Activated CD4-positive, alpha-beta T cell treated with anti-CD3 and anti-CD28 coated beads for 1 hour (primary cell): ENCODE data around the gene PCDHA1.
"Not testable (repeated sequence)": the region's sequence is repeated elsewhere in the genome, so short reads cannot be mapped to it uniquely, and the experiment has no call there.

Source experiments
- DNase-seq: peaks from one replicate; pipeline ENCODE4 v3.0.0-alpha.2; 2020

PCDHA1 gene

DNA sequence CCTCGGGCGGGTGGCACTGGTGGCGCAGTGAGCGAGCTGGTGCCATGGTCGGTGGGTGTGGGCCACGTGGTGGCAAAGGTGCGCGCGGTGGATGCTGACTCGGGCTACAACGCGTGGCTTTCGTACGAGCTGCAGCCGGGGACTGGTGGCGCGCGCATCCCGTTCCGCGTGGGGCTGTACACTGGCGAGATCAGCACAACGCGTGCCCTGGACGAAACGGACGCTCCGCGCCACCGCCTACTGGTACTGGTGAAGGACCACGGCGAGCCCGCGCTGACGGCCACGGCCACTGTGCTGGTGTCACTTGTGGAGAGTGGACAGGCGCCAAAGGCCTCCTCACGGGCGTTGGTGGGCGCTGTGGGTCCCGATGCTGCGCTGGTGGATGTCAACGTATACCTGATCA lies 22.9 kb downstream of the PCDHA1 start:
- no peak for DNase-seq

DNA sequence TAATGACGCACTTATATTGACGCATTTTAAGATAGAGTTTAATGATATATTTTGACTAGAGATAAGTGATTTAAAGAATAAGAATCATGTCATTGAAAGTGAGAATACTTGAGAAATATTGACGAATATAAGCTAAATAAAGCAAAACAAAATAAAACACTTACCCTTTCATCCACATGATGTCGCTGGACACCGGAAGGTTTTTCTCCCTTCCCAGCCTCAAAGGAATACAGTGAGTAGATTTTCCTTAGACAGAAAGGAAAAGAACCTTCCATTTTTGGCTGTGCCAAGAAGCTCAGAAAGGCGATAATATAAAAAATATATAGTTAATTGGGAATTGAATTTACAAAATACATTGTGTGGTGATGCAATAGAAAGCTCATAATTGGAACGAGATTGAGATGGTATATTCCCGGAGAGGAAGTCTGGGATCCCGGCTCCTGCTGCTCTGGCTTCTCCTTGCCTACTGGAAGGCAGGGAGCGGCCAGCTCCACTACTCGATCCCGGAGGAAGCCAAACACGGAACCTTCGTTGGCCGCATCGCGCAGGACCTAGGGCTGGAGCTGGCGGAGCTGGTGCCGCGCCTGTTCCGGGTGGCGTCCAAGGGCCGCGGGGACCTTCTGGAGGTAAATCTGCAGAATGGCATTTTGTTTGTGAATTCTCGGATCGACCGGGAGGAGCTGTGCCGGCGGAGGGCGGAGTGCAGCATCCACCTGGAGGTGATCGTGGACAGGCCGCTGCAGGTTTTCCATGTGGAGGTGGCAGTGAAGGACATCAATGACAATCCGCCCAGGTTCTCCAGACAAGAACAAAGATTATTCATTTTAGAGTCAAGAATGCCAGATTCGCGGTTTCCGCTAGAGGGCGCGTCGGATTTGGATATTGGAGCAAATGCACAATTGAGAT lies 35.7 kb downstream of the PCDHA1 start, which contains the start of gene PCDHA5:
TSS of gene PCDHA5 (plus strand) at position 239 of the 906 bp plus-strand sequence.
- DNase-seq: no peak

DNA sequence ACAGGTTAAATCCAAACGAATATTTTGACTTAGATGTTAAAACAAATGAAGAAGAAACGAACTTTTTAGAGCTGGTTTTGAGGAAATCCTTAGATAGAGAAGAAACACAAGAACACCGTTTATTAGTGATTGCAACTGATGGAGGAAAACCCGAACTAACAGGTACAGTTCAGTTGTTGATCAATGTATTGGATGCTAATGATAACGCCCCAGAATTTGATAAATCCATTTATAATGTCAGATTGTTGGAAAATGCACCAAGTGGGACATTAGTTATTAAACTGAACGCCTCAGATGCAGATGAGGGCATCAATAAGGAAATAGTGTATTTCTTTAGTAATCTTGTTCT lies 36.3 kb downstream of the PCDHA1 start:
- no peak for DNase-seq

DNA sequence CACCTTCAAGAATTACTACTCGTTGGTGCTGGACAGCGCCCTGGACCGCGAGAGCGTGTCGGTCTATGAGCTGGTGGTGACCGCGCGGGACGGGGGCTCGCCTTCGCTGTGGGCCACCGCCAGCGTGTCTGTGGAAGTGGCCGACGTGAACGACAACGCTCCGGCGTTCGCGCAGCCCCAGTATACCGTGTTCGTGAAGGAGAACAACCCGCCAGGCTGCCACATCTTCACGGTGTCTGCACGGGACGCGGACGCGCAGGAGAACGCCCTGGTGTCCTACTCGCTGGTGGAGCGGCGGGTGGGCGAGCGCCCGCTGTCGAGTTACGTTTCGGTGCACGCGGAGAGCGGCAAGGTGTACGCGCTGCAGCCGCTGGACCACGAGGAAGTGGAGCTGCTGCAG lies 37.0 kb downstream of the PCDHA1 start:
- DNase-seq: not testable (repeated sequence)

DNA sequence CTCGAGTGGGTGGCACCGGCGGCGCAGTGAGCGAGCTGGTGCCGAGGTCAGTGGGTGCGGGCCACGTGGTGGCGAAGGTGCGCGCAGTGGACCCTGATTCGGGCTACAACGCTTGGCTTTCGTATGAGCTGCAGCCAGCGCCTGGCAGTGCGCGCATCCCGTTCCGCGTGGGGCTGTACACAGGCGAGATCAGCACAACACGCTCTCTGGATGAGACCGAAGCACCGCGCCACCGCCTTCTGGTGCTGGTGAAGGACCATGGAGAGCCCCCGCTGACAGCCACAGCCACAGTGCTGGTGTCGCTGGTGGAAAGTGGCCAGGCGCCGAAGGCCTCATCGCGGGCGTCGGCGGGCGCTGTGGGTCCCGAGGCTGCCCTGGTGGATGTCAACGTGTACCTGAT lies 37.5 kb downstream of the PCDHA1 start:
- no peak for DNase-seq

DNA sequence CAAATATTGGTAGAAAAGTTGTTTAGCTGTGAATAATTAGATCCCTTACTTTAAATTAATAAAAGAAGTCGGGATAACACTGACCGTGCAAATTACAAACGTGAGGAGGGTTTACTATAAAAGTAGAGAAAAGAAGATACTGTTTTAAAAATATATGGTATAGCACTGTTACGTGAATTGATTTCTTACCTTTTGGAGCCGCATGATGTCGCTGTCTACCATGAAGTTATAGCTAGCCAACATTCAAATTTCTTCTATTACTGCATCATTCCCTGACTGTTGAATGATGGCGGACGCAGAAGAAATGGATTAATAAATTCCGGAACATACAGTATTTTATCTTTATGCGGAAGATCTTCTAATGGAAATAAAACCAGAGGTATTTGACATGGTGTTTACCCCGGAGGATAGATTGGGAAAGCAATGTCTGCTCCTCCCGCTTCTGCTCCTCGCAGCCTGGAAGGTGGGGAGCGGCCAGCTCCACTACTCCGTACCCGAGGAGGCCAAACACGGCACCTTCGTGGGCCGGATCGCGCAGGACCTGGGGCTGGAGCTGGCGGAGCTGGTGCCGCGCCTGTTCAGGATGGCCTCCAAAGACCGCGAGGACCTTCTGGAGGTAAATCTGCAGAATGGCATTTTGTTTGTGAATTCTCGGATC lies 41.9 kb downstream of the PCDHA1 start, which contains the start of gene PCDHA6:
TSS of gene PCDHA6 (plus strand) at position 257 of the 658 bp plus-strand sequence. CDS start at position 389, 132 bp downstream.
- no peak for DNase-seq

DNA sequence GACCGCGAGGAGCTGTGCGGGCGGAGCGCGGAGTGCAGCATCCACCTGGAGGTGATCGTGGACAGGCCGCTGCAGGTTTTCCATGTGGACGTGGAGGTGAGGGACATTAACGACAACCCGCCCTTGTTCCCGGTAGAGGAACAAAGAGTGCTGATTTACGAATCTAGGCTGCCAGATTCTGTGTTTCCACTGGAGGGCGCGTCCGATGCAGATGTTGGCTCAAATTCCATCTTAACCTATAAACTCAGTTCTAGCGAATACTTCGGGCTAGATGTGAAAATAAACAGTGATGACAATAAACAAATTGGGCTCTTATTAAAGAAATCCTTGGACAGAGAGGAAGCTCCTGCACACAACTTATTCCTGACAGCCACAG lies 42.4 kb downstream of the PCDHA1 start:
- DNase-seq: no peak

DNA sequence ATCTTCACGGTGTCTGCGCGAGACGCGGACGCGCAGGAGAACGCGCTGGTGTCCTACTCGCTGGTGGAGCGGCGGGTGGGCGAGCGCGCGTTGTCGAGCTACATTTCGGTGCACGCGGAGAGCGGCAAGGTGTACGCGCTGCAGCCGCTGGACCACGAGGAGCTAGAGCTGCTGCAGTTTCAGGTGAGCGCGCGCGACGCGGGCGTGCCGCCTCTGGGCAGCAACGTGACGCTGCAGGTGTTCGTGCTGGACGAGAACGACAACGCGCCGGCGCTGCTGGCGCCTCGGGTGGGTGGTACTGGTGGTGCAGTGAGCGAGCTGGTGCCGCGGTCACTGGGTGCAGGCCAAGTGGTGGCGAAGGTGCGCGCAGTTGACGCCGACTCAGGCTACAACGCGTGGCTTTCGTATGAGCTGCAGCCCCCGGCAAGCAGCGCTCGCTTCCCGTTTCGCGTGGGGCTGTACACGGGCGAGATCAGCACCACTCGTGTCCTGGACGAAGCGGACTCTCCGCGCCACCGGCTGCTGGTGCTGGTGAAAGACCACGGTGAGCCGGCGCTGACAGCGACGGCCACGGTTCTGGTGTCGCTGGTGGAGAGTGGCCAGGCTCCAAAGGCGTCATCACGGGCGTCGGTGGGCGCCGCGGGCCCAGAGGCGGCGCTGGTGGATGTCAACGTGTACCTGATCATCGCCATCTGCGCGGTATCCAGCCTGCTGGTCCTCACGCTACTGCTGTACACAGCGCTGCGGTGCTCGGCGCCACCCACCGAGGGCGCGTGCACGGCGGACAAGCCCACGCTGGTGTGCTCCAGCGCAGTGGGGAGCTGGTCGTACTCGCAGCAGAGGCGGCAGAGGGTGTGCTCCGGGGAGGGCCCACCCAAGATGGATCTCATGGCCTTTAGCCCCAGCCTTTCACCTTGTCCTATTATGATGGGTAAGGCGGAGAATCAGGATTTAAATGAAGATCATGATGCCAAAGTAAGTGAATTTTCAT lies 43.9 kb downstream of the PCDHA1 start:
- DNase-seq: not testable (repeated sequence)

DNA sequence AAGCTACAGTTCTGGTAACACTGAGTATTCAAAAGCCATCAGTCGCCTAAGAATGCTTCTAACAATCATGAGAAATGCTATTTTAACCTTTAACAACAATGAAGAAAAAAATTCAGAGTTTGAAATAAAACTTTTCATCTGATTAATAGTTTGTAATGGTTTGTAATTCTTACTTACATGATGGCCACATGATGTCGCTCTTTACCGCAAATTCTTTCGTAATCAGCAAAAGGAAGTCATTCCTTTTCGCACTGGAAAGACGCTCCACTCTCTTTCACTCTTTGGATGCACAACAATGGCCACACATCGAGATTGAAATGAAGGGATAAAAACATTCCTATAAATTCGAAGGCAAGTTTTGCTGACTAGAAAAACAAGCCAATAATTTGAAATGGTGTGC lies 48.1 kb downstream of the PCDHA1 start, which contains the start of gene PCDHA7:
TSS of gene PCDHA7 (plus strand) at position 277 of the 400 bp plus-strand sequence. CDS start at position 392, 115 bp downstream.
- DNase-seq: no peak

DNA sequence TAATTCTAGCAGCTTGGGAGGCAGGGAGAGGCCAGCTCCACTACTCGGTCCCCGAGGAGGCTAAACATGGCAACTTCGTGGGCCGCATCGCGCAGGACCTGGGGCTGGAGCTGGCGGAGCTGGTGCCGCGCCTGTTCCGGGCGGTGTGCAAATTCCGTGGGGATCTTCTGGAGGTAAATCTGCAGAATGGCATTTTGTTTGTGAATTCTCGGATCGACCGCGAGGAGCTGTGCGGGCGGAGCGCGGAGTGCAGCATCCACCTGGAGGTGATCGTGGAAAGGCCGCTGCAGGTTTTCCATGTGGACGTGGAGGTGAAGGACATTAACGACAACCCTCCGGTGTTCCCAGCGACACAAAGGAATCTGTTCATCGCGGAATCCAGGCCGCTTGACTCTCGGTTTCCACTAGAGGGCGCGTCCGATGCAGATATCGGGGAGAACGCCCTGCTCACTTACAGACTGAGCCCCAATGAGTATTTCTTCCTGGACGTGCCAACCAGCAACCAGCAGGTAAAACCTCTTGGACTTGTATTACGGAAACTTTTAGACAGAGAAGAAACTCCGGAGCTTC lies 48.6 kb downstream of the PCDHA1 start:
- not testable (repeated sequence) for DNase-seq

DNA sequence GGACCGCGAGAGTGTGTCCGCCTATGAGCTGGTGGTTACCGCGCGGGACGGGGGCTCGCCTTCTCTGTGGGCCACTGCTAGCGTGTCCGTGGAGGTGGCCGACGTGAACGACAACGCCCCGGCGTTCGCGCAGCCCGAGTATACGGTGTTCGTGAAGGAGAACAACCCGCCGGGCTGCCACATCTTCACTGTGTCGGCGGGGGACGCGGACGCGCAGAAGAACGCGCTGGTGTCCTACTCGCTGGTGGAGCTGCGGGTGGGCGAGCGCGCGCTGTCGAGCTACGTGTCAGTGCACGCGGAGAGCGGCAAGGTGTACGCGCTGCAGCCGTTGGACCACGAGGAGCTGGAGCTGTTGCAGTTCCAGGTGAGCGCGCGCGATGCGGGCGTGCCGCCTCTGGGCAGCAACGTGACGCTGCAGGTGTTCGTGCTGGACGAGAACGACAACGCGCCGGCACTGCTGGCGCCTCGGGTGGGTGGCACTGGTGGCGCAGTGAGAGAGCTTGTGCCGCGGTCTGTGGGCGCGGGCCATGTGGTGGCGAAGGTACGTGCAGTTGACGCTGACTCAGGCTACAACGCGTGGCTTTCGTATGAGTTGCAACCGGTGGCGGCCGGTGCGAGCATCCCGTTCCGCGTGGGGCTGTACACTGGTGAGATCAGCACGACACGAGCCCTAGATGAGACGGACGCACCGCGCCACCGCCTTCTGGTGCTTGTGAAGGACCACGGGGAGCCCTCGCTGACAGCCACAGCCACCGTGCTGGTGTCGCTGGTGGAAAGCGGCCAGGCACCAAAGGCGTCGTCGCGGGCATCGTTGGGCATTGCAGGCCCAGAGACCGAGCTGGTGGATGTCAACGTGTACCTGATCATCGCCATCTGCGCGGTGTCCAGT lies 49.9 kb downstream of the PCDHA1 start:
- no peak for DNase-seq

DNA sequence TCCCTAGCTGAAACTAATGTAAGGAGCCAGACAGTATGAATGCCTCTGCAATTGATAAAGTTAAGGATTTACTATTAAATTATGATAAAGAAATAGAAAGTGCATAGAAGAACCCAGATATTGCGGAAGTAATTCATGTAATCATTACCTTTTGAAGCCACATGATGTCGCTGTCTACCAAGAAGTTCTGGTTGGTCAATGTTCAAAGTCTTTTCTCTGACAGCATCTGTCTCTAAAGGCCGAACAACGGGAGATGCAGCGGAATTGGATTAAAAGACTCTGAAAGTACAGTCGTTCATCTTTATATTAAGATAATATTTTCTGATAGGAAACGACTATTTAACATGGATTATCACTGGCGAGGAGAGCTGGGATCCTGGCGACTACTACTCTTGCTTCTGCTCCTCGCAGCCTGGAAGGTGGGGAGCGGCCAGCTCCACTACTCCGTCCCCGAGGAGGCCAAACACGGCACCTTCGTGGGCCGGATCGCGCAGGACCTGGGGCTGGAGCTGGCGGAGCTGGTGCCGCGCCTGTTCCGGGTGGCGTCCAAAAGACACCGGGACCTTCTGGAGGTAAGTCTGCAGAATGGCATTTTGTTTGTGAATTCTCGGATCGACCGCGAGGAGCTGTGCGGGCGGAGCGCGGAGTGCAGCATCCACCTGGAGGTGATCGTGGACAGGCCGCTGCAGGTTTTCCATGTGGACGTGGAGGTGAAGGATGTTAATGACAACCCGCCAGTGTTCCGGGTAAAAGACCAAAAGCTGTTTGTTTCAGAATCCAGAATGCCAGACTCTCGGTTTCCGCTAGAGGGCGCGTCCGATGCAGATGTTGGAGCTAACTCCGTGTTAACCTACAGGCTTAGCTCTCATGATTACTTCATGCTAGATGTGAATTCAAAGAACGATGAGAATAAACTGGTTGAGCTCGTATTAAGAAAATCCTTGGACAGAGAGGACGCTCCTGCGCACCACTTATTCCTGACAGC lies 55.3 kb downstream of the PCDHA1 start, which contains the start of gene PCDHA8:
TSS of gene PCDHA8 (plus strand) at position 210 of the 985 bp plus-strand sequence. CDS start at position 345, 135 bp downstream.
- no peak for DNase-seq

DNA sequence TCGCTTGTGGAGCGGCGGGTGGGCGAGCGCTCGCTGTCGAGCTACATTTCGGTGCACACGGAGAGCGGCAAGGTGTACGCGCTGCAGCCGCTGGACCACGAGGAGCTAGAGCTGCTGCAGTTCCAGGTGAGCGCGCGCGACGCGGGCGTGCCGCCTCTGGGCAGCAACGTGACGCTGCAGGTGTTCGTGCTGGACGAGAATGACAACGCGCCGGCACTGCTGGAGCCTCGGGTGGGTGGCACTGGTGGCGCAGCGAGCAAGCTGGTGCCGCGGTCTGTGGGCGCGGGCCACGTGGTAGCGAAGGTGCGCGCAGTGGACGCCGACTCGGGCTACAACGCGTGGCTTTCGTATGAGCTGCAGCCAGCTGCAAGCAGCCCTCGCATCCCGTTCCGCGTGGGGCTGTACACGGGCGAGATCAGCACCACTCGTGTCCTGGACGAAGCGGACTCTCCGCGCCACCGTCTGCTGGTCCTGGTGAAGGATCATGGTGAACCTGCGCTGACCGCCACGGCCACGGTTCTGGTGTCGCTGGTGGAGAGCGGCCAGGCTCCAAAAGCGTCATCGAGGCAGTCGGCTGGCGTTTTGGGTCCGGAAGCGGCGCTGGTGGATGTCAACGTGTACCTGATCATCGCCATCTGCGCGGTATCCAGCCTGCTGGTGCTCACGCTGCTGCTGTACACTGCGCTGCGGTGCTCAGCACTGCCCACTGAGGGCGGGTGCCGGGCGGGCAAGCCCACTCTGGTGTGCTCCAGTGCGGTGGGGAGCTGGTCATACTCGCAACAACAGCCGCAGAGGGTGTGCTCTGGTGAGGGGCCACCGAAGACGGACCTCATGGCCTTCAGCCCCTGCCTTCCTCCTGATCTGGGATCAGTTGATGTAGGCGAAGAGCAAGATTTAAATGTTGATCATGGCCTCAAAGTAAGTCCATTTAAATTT lies 57.1 kb downstream of the PCDHA1 start:
- no peak for DNase-seq

DNA sequence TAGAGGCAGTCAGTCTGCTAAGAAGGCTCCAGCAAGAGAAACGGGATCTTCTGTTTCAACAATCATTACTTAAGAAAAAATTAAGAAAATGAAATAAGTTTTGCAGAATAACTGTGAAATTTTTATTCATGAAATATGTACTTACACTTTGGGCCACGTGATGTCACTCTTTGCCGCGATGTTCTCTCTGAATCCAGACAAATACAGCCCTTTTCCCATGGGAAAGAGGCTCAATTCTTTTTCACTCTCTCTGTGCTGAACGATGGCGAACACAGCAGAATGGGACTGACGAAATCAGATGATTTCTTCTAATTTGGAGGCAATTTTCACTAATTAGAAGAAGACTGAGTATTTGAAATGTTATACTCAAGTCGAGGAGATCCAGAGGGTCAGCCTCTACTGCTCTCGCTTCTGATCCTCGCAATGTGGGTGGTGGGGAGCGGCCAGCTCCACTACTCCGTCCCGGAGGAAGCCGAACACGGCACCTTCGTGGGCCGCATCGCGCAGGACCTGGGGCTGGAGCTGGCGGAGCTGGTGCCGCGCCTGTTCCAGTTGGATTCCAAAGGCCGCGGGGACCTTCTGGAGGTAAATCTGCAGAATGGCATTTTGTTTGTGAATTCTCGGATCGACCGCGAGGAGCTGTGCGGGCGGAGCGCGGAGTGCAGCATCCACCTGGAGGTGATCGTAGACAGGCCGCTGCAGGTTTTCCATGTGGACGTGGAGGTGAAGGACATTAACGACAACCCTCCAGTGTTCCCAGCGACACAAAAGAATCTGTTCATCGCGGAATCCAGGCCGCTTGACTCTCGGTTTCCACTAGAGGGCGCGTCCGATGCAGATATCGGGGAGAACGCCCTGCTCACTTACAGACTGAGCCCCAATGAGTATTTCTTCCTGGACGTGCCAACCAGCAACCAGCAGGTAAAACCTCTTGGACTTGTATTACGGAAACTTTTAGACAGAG lies 62.5 kb downstream of the PCDHA1 start, which contains the start of gene PCDHA9:
TSS of gene PCDHA9 (plus strand) at position 244 of the 964 bp plus-strand sequence. CDS start at position 358, 114 bp downstream.
- not testable (repeated sequence) for DNase-seq

DNA sequence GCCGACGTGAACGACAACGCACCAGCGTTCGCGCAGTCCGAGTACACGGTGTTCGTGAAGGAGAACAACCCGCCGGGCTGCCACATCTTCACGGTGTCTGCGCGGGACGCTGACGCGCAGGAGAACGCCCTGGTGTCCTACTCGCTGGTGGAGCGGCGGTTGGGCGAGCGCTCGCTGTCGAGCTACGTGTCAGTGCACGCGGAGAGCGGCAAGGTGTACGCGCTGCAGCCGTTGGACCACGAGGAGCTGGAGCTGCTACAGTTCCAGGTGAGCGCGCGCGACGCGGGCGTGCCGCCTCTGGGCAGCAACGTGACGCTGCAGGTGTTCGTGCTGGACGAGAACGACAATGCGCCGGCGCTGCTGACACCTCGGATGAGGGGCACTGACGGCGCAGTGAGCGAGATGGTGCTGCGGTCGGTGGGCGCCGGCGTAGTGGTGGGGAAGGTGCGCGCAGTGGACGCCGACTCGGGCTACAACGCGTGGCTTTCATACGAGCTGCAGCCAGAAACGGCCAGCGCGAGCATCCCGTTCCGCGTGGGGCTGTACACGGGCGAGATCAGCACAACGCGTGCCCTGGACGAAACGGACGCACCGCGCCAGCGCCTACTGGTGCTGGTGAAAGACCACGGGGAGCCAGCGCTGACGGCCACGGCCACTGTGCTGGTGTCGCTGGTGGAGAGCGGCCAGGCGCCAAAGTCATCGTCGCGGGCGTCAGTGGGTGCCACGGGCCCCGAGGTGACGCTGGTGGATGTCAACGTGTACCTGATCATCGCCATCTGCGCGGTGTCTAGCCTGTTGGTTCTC lies 64.1 kb downstream of the PCDHA1 start:
- not testable (repeated sequence) for DNase-seq
